HepG2 (cell line): Measurements from ENCODE around the gene IPO5. TPM values are rescaled to one million over a fixed set of nuclear protein-coding genes. Genes with fewer than 3 reads are reported as not detected.

Experiments
- ATAC-seq: fragments of 200-7000 bp; cut with Tn5 transposase; 3 replicates; pipeline ENCODE4 v1.9.1; 2020; ENCODE audit warnings: mild to moderate bottlenecking, moderate library complexity
- BruUV-seq: library from RNA; stranded (reverse); fragments of 400-500 nt; replicated peaks from 2 replicates; lab custom pipeline; 2021; lab: Mats Ljungman, UMichigan
- CTCF ChIA-PET: fragments of 300-600 bp; formaldehyde crosslinking; extraction: SDS; loops from one replicate; lab custom pipeline; 2021; ENCODE audit warnings: low total read pairs, inconsistent platforms, low intra/inter-chr PET ratio; lab: Yijun Ruan, JAX
- POLR2A ChIA-PET: fragments of 350-600 bp; sonication (Branson Sonifier 250); formaldehyde crosslinking; loops from one replicate; lab custom pipeline; 2020; ENCODE audit warnings: antibody characterized with exemption, inconsistent platforms; lab: Yijun Ruan, JAX
- DNase-seq: peaks from one replicate; pipeline ENCODE4 v3.0.0-alpha.2; 2015; ENCODE audit warnings: low spot score
- FAIRE-seq: peaks from 3 replicates; lab custom pipeline; 2011; peaks lifted over from hg19 to GRCh38; lab: Jason Lieb, UNC
- H2AFZ ChIP-seq: one replicate; pipeline ENCODE4 v1.6.1; 2011; ENCODE audit warnings: low read length, inconsistent platforms
- H3K27ac ChIP-seq: fragments of 300-600 bp; 3 replicates; pipeline ENCODE4 v1.8.0; 2011; ENCODE audit warnings: mixed run types, mild to moderate bottlenecking, mixed read lengths, low read length, inconsistent platforms; ENCODE audit not compliant: insufficient read depth; ENCODE audit errors: extremely low read length
- H3K27me3 ChIP-seq, 2 experiments: fragments of 200-600 bp in 1 of 2; 2 replicates in 1 of 2; 3 replicates in 1 of 2; pipeline versions ENCODE4 v1.6.0 to v1.8.0; 2011; ENCODE audit warnings: low read length in 2 of 2, mild to moderate bottlenecking in 2 of 2, moderate library complexity in 2 of 2, inconsistent platforms in 1 of 2; ENCODE audit not compliant: insufficient read depth in 2 of 2, control insufficient read depth in 1 of 2
- H3K36me3 ChIP-seq, 2 experiments: fragments of 200-600 bp in 1 of 2; replicated peaks in 1 of 2; 2 replicates in 1 of 2; 3 replicates in 1 of 2; pipeline versions ENCODE4 v1.5.1 to v1.8.0; 2011; ENCODE audit warnings: low read length in 2 of 2, inconsistent platforms in 1 of 2; ENCODE audit not compliant: insufficient read depth in 2 of 2, control insufficient read depth in 1 of 2
- H3K4me1 ChIP-seq: 2 replicates; pipeline ENCODE4 v1.5.1; 2012; ENCODE audit warnings: low read length, inconsistent platforms; ENCODE audit not compliant: insufficient read depth
- H3K4me2 ChIP-seq: 2 replicates; pipeline ENCODE4 v1.6.0; 2011; ENCODE audit warnings: low read depth, low read length, inconsistent platforms
- H3K4me3 ChIP-seq, 3 experiments: fragments of 200-600 bp in 1 of 3; sonication (generic), shearing (Covaris generic) in 1 of 3; replicated peaks in 1 of 3; 2 replicates each; pipeline ENCODE4 v1.5.1; 2011 to 2016; ENCODE audit warnings: low read length in 3 of 3, inconsistent platforms in 2 of 3, low read depth in 2 of 3, mild to moderate bottlenecking in 2 of 3, control low read depth in 1 of 3, mixed read lengths in 1 of 3; ENCODE audit not compliant: insufficient read depth in 1 of 3
- H3K79me2 ChIP-seq: one replicate; pipeline ENCODE4 v1.6.1; 2011; ENCODE audit warnings: low read length, inconsistent platforms; ENCODE audit not compliant: insufficient read depth
- H3K9ac ChIP-seq: 2 replicates; pipeline ENCODE4 v1.6.0; 2011; ENCODE audit warnings: mild to moderate bottlenecking, low read depth, low read length, inconsistent platforms; ENCODE audit not compliant: insufficient read depth
- H3K9me3 ChIP-seq: 2 replicates; pipeline ENCODE4 v1.5.1; 2012; ENCODE audit warnings: mild to moderate bottlenecking, low read length
- H4K20me1 ChIP-seq: 2 replicates; pipeline ENCODE4 v1.6.0; 2011; ENCODE audit warnings: inconsistent platforms, mild to moderate bottlenecking, low read length, moderate library complexity; ENCODE audit not compliant: insufficient read depth
- ETV6 ChIP-seq: sonication (generic); formaldehyde crosslinking; conservative IDR thresholded peaks from 2 replicates; pipeline ENCODE4 v1.4.0; 2020; ENCODE audit warnings: missing genetic modification reagents
- MEIS2 ChIP-seq: sonication (generic); formaldehyde crosslinking; IDR thresholded peaks from 2 replicates; pipeline ENCODE4 v1.9.0; 2021; ENCODE audit warnings: mild to moderate bottlenecking, missing genetic modification reagents
- POLR2A ChIP-seq, 2 experiments: IDR thresholded peaks; 2 replicates each; pipeline ENCODE4 v1.6.1; 2011; ENCODE audit warnings: low read depth in 2 of 2, low read length in 2 of 2, mild to moderate bottlenecking in 1 of 2, moderate library complexity in 1 of 2; ENCODE audit not compliant: insufficient read depth in 1 of 2
- ZNF350 ChIP-seq: sonication (generic); formaldehyde crosslinking; IDR thresholded peaks from 2 replicates; pipeline ENCODE4 v1.4.0; 2020; ENCODE audit warnings: mild to moderate bottlenecking, low read depth, missing genetic modification reagents, borderline replicate concordance
- ZNF460 ChIP-seq: sonication (generic); formaldehyde crosslinking; IDR thresholded peaks from 2 replicates; pipeline ENCODE4 v1.5.1; 2020; ENCODE audit warnings: missing genetic modification reagents, mild to moderate bottlenecking, borderline replicate concordance
- ZNF558 ChIP-seq: sonication (generic); formaldehyde crosslinking; IDR thresholded peaks from 2 replicates; pipeline ENCODE4 v1.9.0; 2022; ENCODE audit warnings: mild to moderate bottlenecking, missing genetic modification reagents, borderline replicate concordance
- ZSCAN12 ChIP-seq: sonication (generic); formaldehyde crosslinking; IDR thresholded peaks from 2 replicates; pipeline ENCODE4 v1.9.0; 2021; ENCODE audit warnings: mild to moderate bottlenecking, missing genetic modification reagents
- WGBS: methylation state at CpG from one replicate; pipeline ENCODE4 v1.1.6; 2017; ENCODE audit warnings: low lambda C conversion rate; 5-methylcytosine and 5-hydroxymethylcytosine counted together
- in situ Hi-C: cut with HindIII; loops from 2 replicates; pipeline ENCODE4 v1.10.0; 2017; ENCODE audit warnings: low pct_unique_long_range_greater_than_20kb; ENCODE audit not compliant: extremely low pct_ligation_motif_present
- intact Hi-C: fragments of 100-400 bp; cut with micrococcal nuclease; formaldehyde crosslinking; loops from one replicate; pipeline ENCODE4 v1.10.0; 2022; ENCODE audit not compliant: unreplicated experiment
- polyA plus RNA-seq, 8 experiments: library from polyadenylated mRNA; depleted of rRNA in 3 of 8; stranded (reverse) in 7 of 8; unstranded in 1 of 8; fragments of >200 nt; fragmentation: Illumina TruSeq in 4 of 8; extraction: Trizol in 4 of 8; gene quantifications; 2 replicates each; pipeline versions ENCODE4 v1.2.1 to v1.2.3, GENCODE V29; 2011 to 2016; ENCODE audit warnings: low read depth in 4 of 8, missing spikeins in 1 of 8, mixed read lengths in 1 of 8; ENCODE audit not compliant: insufficient read depth in 1 of 8
- total RNA-seq, 5 experiments: library from RNA; depleted of rRNA; stranded (reverse); fragments of >200 nt; fragmentation: Illumina TruSeq; extraction: Trizol; gene quantifications; 2 replicates each; pipeline ENCODE4 v1.2.3, GENCODE V29; 2016; ENCODE audit warnings: low read depth in 1 of 5
- TF ChIP-seq, protein P1 (sequence below): fragments of 450-650 bp; IDR thresholded peaks from 2 replicates; pipeline ENCODE4 v1.6.1; 2016
- TF ChIP-seq, protein P2 (sequence below): sonication (generic); formaldehyde crosslinking; IDR thresholded peaks from 2 replicates; pipeline ENCODE4 v1.4.0; 2020; ENCODE audit warnings: mild to moderate bottlenecking, missing genetic modification reagents
- TF ChIP-seq, protein P3 (sequence below): IDR thresholded peaks from 2 replicates; pipeline ENCODE4 v1.6.1; 2016; ENCODE audit warnings: missing biosample characterization, missing genetic modification reagents, low read depth

IPO5 gene
- total and polyA plus RNA-seq, 2 of the 13 experiments (the other 11 are each of a cell fraction or from before 2014, with no cell fraction given) = 155 to 242 TPM

- no TSS peak for BruUV-seq
- ATAC-seq (no peak), FAIRE-seq (no peak)
Observed at GRCh38 chr13:98055623-98056022, 102.1 kb downstream of the IPO5 start.

DNA sequence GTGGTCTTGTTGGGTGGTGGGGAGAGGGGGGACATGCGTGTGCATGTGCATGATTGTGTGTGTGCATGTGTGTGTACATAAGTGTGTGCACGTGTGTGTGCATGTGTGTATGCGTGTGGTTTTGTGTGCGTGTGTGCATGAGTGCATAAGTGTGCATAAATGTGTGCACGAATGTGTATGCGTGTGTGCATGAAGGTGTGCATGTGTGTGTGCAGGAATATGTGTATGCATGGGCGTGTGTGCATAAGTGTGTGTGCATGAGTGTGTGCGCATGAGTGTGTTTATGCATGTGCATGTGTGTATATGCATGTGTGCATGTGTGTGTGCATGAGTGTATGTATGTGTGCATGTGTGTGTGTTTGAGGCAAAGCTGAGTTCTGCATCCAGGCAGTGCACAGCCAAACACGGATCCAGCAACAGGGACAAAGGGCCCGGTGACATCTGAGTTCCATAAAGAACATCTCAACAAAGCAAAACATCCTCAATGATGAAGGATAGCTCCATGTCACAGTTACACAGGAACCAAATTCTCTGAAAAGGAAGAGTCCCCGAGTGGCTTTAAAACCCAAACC lies 103.5 kb downstream of the IPO5 start:
- Histone ChIP-seq H3K4me3 (no peak overlapping the region), H4K20me1 (no peaks in the 10 kb centered on the region), H3K36me3 (no peaks in the 10 kb centered on the region), H3K9me3 (no peaks in the 10 kb centered on the region), H3K79me2 (no peaks in the 10 kb centered on the region), H3K4me1 (peaks cover 21% of the 10 kb centered on the region), H3K27ac (no peak overlapping the region), H3K4me2 (no peak overlapping the region), H2AFZ (no peak overlapping the region), H3K9ac (no peak overlapping the region), H3K27me3 (no peaks in the 10 kb centered on the region; a peak in 1 of 5 replicates)
- FAIRE-seq (no peak), ATAC-seq (no peak), DNase-seq (no peak)
- no TSS peak for BruUV-seq
- TF ChIP-seq, protein P1, sequence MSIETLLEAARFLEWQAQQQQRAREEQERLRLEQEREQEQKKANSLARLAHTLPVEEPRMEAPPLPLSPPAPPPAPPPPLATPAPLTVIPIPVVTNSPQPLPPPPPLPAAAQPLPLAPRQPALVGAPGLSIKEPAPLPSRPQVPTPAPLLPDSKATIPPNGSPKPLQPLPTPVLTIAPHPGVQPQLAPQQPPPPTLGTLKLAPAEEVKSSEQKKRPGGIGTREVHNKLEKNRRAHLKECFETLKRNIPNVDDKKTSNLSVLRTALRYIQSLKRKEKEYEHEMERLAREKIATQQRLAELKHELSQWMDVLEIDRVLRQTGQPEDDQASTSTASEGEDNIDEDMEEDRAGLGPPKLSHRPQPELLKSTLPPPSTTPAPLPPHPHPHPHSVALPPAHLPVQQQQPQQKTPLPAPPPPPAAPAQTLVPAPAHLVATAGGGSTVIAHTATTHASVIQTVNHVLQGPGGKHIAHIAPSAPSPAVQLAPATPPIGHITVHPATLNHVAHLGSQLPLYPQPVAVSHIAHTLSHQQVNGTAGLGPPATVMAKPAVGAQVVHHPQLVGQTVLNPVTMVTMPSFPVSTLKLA = peak; percentile 92
- TF ChIP-seq POLR2A (IDR thresholded peaks at IDR 0.05; ENCODE audit: insufficient read depth in 1 of 2, low read depth in 2 of 2, low read length in 2 of 2) (0 out of 4 replicates have a peak, but pooled peaks of 1 of the 2 experiments have one; percentile 33), ZNF558 (CRISPR knock-in tag) (no peak)
- ChIA-PET CTCF (no interaction called here), POLR2A (no interaction called here)
- WGBS = 72% methylated on average over 11 of the region's 11 CpGs
- intact Hi-C loops = no loop called here
- in situ Hi-C loops = no loop called here

More at GRCh38 chr13:98055623-98056022, 102.1 kb downstream of the IPO5 start:
- Histone ChIP-seq H3K9me3 (no peaks in the 10 kb centered on the region), H3K9ac (no peak overlapping the region), H3K4me1 (peaks cover 24% of the 10 kb centered on the region), H3K27me3 (no peaks in the 10 kb centered on the region; a peak in 1 of 5 replicates), H3K4me3 (no peak overlapping the region), H3K4me2 (no peak overlapping the region), H3K36me3 (no peaks in the 10 kb centered on the region), H4K20me1 (no peaks in the 10 kb centered on the region), H3K27ac (no peak overlapping the region), H3K79me2 (no peaks in the 10 kb centered on the region), H2AFZ (no peak overlapping the region)
- WGBS = 66% methylated on average over 6 of the region's 6 CpGs
- CTCF ChIA-PET = no interaction called here
- in situ Hi-C loops = no loop called here
- no peak for DNase-seq
- no peak for TF ChIP-seq ZNF350 (CRISPR knock-in tag)
- no peak for TF ChIP-seq ZSCAN12 (CRISPR knock-in tag)
- TF ChIP-seq MEIS2 (CRISPR knock-in tag) = no peak
- TF ChIP-seq ZNF460 (CRISPR knock-in tag) = no peak
- TF ChIP-seq, protein P2, sequence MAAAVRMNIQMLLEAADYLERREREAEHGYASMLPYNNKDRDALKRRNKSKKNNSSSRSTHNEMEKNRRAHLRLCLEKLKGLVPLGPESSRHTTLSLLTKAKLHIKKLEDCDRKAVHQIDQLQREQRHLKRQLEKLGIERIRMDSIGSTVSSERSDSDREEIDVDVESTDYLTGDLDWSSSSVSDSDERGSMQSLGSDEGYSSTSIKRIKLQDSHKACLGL = no peak
- TF ChIP-seq, protein P3, sequence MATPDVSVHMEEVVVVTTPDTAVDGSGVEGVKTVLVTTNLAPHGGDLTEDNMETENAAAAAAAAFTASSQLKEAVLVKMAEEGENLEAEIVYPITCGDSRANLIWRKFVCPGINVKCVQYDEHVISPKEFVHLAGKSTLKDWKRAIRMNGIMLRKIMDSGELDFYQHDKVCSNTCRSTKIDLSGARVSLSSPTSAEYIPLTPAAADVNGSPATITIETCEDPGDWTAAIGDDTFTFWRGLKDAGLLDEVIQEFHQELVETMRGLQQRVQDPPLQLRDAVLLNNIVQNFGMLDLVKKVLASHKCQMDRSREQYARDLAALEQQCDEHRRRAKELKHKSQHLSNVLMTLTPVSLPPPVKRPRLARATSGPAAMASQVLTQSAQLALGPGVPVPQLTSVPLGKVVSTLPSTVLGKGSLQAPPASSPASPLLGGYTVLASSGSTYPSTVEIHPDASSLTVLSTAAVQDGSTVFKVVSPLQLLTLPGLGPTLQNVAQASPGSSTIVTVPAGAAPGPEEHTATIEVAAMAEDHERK (CRISPR knock-in tag) = no peak
- TF ChIP-seq ETV6 = no peak
- intact Hi-C loops = no loop called here
- POLR2A ChIA-PET = no interaction called here
